Stimulated activated CD4-positive, alpha-beta T cell treated with anti-CD3 and anti-CD28 coated beads, TNF-alpha, amount 100 ng/mL, for 1 hour (primary cell): ENCODE measurements around the gene ACTL10.
A peak's percentile ranks its signal among the peaks of the same experiment; 100 is the strongest.
"Not testable (repeated sequence)": the region's sequence is repeated elsewhere in the genome, so short reads cannot be mapped to it uniquely, and the experiment has no call there.

Source experiments
- DNase-seq, 3 donors: peaks; one replicate each; pipeline ENCODE4 v3.0.0-alpha.2; 2020; ENCODE audit warnings: low read depth in 3 of 3, low spot score in 1 of 3

The ACTL10 gene

DNA sequence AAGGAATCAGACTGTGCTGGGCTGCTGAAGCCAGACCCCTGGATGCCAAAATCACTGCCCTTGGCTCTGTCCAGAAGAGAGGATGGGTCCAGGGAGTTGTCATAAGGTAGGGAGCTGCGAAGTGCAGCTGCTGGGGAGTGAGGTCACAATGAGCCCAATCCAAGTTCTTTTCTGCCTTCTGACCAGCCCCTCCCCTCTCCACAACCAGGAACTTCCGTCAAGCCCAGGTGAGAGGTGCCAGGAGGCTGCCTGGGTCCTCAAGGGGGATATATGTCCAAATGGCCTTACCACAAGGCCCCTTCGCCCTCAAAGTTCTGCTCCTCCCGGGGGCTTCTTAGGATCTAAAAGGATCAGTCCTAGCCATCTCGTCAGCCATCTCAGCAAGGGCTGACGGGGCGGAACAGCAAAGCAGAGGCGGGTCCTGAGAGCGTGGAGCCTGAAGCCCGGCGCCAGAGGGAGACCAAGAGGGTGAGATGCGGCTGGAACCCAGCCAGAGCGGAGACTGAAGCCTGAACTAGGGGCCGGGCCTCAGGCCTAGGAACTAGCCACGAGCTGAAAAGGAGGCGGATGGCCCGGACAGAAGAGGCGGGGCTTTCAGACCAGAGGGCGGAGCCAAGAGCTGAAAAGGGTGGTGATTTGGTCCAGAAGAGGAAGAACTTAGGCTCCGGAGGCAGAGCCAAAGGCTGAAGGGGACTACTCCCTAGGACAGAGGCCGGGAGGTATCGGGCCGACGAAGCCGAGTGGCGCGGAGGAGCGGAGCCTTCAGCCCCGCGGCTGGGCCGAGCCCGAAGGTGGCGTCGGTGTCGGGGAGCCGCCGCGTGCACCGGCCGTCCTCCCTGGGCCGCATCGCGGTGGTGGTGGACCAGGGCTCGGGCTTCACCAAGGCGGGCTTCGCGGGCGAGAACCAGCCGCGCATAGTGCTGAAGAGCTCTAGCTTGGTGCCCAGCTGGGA is at the start of gene ACTL10:
Gene ACTL10 (plus strand): TSS at position 651 of the 952 bp plus-strand sequence. CDS start 555 bp downstream, outside the sequence.
- peak; percentile 17 to 72 (median 46) for DNase-seq

DNA sequence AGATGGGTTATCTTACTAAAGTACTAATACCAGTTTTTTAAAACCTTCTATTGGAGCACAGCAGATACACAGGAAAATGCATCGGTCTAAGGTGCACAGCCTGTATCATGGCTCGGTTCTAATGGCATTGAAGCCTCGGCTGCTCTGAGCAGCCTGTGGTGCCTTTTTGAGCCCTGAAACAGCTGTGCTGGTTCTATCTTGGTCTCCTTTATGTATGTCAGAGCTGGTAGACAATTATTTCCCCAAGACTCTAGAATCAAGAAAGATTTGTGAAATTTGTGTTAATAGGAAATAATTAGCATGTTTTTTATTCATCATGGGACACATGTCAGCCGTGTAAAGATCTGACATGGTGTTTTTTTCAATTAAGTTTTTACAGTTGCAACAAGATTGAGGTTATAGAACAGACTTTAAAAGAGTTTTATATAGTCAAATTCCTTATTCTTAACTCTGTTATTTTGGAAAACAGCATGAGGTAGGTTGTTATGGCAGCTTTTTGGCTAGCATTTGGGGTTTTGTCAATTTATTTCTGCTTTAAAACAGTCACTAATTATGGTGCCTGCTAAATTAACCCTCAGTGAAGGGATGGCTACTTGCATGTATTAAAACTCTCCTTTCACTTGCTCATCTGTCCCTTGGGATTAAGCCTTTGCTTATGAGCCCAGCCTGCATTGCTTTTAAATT is 44.9 kb upstream of the ACTL10 start:
- no peak for DNase-seq

DNA sequence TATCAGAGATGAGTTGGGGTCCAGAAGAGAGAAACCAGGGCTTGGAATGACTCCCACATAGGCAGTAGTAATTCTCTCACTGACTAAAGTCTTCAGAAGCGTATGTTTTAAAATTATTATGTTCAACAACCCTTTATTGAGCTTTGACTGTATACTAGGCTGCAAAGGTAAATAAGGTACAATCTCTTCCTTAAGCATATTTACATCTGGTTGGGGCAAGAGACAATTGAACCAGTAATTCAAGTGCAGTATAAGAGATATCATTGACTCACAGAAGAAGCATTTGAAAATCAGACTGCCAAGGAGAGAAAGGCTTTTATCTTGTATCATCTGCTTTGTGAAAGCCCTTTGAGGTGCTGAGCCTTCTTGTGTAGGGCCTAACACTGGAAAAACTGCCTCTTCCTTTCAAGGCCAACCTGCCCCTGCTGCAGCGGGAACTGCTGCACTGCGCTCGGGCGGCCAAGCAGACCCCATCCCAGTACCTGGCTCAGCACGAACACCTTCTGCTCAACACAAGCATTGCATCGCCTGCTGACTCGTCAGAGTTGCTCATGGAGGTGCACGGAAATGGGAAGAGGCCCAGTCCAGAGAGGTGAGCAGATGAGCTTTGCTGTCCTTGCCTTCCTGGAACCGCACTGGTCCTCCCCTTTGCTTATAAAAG is 43.9 kb upstream of the ACTL10 start:
- DNase-seq = no peak

DNA sequence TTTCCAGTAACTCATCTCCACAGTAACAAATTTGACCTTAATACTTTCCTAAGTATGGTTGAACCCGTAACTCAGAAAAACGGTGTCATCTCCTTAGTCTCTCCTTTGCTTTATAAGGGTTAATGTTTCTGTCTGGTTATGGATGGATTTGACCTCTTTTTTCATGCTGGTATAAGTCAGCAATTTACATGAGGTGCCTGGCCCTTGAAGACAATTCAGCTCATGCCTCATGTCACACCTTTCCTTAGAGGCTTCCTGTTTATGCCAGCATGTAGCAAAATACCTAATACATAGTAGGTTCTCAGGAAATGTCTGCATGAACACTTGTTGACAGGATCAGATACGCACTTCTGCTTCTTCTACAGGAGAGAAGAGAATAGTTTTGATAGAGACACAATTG is 42.3 kb upstream of the ACTL10 start:
- DNase-seq = no peak

DNA sequence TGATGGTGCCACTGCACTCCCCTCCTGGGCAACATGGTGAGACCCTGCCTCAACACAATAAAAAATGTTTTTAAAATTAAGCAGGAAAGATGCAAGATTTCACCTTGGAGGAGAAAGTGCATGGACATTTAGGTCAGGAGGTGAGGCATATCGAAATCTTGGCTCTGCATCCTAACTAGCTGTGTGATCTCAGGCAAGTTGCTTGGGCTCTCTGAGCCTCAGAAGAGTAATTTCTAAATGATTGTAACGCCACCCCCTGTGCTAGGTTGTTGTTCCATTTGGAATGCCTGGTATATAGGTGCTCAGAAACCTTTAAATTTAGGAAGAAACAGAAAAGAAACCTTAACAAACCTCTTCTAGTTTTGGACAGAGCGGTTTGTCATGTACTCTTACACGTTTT is 40.6 kb upstream of the ACTL10 start:
- DNase-seq = no peak

DNA sequence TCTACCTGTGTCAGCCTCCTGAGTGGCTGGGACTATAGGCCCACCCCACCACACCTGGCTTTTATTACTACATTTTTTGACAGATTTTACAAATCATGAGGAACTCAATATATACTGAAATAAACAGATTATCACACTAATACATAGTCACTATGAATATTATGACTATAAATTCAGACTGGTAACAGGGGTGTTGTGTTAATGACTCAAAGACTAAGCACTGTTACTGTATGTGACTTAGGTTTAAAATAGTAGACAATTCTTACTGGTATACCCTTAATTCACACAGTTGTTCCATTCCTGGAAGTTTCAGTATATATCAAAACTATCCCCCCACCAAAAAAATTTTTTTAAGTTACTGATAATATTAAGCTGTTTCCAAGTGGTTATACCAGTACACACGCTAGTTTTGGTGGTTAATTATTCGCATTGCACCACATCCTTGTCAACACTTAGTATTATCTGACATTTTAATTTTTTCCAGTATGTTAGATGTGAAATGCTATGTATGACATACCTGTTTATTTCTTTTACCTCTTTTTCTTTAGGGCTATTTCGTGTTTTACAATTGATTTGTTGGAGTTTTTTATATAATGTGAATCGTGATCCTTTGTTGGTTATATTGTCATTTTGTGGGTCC is 39.0 kb upstream of the ACTL10 start:
- no peak for DNase-seq

DNA sequence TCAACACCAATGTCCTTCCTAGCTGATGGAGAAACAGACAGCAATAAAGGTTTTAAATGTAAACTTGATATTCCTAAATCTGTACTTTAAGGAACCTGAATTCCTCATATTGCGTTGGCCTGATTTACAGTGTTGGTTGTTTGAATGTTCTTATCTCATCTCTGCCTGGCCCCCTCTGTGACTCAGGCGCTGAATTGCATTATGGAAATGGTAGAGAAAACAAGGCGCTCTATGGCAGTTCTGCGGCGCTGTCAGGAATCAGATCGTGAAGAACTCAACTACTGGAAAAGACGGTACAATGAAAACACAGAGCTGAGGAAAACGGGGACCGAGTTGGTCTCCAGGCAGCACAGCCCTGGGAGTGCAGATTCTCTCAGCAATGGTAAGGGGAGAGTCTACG is 37.2 kb upstream of the ACTL10 start:
- DNase-seq = no peak

DNA sequence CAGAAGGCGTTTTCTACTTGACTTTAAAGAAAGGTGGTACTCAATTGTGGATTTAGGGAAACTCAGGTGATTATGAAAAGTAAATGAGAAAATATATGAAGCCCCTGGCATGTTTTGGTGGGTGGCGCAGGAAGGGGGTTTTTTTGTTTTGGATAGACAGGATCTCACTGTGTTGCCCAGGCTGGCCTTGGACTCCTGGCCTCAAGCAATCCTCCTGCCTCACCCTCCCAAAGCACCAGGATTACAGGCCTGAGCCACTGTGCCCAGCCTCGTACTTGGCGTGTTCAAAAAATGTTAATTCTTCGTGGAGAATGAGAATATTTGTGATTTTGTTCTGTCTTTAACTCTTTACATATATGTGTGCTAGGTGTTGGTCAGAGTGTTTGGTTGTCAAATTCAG is 36.8 kb upstream of the ACTL10 start:
- no peak for DNase-seq

DNA sequence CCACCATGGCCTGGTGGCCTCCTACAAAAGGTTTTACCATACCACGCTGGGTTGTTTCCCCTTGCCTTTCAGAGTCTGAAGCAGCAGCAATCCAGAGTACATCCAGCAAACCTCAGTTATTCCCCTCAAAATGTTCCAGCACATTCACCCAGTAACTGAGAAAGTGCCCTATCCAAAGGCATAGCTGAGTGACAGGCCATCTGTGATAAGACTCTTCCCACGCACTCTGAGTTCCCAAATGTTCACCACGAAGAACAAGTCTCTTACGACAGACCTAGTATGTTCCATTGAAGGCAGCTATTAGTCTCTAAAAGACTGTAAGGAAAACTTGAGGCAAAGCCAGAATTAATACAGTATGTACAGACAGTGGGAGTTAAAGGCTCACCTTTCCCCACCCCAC is 36.2 kb upstream of the ACTL10 start:
- DNase-seq = no peak

DNA sequence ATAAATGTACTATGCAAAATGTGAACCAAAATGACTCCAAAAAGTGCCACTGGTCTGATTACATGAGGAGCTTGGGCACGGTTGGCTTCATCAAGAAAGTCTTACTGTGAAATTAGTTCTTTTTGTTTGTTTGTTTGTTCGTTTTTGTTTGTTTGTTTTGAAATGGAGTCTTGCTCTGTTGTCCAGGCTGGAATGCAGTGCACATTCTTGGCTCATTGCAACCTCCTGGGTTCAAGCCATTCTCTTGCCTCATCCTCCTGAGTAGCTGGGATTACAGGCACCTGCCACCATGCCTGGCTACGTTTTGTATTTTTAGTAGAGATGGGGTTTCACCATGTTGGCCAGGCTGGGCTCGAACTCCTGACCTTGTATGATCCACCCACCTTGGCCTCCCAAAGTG is 34.8 kb upstream of the ACTL10 start:
- DNase-seq = not testable (repeated sequence)

DNA sequence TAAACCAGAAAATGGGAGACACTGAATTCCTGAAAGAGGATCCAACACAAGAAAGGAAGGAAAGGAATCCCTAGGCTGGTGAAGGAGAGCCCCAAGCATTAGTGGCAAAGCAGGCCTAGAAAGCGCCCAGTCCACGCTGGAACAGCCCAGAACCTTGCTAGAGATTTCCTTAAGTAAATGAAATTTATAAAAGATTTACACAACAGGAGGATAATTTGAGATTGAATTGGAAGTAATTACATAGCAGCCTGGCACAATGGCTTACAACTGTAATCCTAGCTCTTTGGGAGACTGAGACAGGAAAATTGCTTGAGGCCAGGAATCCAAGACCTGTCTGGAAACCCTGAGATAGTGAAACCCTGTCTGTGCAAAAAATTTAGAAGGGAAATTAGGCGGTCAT is 31.4 kb upstream of the ACTL10 start:
- DNase-seq = no peak

DNA sequence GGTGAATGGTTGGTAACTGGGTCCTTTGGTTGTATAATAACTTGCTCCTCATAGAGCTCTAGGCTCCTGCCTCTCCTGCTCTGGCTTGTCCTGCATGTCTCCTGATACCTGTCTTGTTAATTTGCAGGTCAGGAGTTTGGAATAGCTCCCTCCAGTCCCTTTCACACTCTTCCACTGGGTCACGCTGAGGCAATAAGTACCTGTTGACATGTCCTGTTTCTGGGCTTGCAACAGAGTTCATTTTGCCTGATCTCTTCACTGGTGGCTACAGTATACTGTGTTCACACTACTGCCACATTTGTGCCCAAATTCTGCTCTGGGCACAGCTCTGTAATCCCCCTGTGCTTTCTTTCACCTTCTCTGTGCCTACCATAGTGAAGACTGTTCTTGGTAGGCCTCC is 30.0 kb upstream of the ACTL10 start:
- DNase-seq = no peak

DNA sequence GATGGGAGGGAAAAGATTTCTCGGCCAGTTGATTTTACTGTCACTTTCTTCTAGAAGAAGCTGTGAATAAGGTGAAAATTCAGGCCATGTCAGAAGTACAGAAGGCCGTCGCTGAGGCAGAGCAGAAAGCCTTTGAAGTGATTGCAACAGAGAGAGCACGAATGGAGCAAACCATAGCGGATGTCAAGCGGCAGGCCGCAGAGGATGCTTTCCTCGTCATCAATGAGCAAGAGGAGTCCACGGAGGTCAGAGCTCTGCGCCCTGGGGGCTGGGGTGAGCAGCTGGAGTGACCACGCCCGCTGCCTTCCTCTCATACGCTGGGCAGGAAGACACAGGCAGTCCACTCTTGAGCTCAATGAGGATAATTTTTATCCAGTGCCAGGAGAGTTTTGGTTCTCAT is 26.5 kb upstream of the ACTL10 start:
- no peak for DNase-seq

DNA sequence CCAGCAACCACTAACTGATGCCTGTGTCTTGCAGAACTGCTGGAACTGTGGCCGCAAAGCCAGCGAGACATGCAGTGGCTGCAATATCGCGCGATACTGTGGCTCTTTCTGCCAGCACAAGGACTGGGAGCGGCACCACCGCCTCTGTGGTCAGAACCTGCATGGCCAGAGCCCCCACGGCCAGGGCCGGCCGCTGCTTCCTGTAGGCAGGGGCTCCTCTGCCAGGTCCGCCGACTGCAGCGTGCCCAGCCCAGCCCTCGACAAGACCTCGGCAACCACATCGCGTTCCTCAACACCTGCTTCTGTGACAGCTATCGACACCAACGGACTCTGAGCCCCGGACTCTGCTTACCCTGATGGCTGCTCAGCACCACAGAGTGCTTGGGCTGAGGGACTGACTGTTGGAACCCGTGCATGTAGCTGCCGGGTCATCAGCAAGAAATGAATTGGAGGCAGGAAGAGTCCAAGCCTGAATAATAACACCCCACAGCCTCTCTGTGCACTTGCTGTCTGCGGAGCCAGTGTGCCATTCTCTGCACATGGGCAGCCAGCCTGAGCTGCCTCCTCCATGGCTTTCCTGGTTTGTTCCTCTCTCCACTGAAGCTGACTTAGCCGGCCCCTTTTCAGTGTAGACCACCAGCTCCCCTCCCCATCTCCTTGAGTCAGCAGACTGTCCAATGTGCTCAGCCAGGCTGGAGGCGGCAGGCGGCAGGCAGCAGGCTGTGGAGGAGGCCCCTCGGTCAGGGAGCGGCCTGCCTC is 22.3 kb upstream of the ACTL10 start:
- DNase-seq = no peak

DNA sequence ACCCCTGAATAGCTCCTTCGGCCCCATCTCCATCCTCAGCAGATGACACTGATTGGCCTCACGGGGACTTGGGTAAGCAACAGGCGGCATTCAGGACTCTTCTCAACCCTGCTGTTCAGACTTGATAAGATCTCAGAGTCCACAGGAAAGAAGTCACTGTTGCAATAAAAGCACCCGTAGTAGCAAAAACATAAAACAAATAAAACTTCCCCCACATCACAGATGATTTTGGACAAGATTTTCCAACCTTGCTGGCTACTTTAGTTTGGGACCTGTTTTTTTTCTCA is 21.7 kb upstream of the ACTL10 start:
- DNase-seq = no peak

DNA sequence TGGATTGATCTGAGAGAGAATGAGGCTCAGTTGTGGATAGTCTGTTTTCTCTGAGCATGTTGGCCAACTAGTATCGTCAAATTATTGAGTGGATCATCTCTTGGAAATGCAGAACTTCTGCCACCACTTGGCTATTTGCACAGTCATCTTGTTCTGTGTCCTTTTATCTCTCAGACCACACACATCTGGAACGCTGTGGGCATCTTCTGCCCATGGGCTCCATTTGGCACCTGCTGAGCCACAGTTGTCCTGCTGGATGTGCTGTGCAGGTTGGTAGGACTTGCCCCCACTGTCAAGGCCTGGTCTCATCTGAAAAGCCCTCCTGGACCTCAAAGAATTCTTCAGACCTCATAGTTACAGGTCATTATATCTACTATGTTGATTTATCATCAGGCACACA is 21.3 kb upstream of the ACTL10 start:
- DNase-seq = no peak

DNA sequence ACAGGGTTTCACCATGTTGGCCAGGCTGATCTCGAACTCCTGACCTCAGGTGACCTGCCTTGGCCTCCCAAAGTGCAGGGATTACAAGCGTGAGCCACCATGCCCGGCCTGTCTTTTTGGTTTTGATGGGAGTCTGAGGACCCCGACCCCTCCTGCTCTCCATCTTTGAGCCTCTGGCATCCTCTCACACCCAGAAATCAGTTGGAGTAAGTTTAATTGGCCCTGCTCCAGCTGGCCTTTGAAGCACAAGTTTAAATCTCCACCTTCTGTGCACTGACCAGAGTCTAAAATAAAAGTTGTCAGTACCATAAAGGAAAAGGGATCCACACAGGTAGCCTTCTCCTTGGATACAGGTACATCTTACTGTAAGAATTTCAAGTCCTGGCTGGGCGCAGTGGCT is 20.6 kb upstream of the ACTL10 start:
- DNase-seq = no peak

DNA sequence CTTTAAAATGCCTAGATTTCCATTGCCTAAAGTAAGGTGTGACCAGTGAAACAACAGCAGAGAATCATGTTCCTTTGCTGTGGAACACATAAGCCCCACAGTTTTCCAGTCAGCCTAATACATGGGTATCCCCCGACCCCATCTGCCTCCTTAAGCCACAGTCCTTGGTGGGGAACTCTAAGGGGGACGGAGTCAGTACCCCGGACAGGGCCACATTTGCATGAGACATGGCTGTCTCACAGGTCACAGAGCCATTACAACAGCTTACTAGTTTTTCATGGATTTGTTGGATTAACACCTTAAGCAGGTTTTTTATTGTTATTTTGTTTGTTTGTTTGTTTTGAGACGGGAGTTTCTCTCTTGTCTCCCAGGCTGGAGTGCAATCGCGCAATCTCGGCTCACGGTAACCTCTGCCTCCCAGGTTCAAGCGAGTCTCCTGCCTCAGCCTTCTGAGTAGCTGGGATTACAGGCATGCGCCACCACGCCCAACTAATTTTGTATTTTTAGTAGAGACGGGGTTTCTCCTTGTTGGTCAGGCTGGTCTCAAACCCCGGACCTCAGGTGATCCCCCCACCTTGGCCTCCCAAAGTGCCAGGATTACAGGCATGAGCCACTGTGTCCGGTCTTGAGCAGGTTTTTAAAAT is 19.7 kb upstream of the ACTL10 start:
- DNase-seq = not testable (repeated sequence)

DNA sequence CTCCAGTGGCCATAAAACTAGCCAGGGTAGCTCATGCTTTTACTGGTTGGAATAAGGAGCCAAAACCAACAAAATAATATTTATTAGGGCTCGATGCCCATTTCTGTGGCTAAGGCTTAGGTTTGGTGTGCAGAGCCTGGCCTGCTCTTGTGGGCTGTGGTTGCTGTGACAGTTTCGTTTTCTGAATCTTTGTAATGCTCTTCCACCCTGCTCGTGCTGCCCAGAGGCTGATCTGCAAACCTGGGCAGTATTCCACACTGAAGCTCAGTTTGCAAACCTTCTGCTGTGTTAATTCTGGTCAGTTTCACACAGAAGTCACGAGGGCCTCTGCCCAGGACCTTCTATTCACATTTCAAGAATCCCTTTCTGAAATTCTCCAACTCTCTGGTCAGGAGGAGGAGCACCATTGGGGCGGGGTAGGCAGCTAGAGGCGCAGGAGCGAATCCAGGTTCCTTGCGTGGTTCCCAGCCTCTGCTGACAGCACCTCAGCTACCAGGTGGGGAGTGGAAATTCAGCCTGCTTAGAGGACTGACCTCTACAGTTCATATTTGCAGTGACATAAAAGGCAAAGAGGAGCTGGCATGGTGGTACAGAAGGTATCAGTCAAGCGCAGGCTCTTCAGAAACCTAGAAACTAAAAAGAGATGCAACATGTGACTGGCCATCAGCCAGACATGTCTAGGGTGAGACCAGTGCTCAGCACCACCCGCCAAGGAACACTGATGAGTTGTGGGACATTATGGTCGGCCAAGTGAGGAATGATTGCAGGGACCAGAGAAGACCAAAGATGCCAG is 18.9 kb upstream of the ACTL10 start:
- no peak for DNase-seq
